ENCODE data around the gene TRAF1. TPM values are rescaled to one million over a fixed set of nuclear protein-coding genes. Genes with fewer than 3 reads are reported as not detected.

The TRAF1 gene
- total and polyA plus RNA-seq, 10 of the 15 experiments (the other 5 are each of a cell fraction or from before 2014, with no cell fraction given): 13.8 to 163 (median 128) TPM

DNA sequence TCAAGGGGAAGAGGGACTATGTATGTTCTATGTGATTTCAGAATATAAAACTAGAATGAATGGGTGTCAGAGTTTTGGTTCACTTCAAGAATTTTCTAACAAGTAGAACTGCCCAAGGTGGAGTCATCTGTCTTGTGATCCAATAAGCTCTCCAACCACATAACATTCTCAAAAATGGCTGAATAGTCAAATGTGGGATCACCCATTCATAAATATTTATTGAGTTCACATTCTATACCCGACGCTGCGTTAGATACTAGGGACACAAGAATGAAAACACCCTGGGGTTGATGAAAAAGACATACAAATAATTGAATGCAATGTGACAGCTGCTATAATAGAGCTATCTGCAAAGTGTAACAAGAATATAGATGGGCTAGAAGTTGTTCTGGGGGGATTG lies 35.3 kb upstream of the TRAF1 start:
- ChIA-PET SMC1A (ENCODE audit: uncharacterized antibody, unreplicated experiment) (interaction anchor here (1.8 kb wide), 1 partner anchor 88 kb away, joined by 4 read pairs; the partner anchor contains the start of gene C5), POLR2A (no interaction called here), RAD21 (ENCODE audit: unreplicated experiment) (interaction anchor here (0.6 kb wide), 1 partner anchor 117 kb away, joined by 3 read pairs; no protein-coding TSS in a partner anchor), CTCF (interaction anchor here (0.6 to 1.3 kb wide), 3 partner anchors 10 to 532 kb away, joined by 3 read pairs; no protein-coding TSS in a partner anchor)
- Histone ChIP-seq H3K4me3 (no peak overlapping the region), H3K4me1 (ENCODE audit: control insufficient read depth, insufficient read depth, low read length) (no peaks in the 10 kb centered on the region), H3K27me3 (replicated peaks in 1 of 2; ENCODE audit: control insufficient read depth in 2 of 2, insufficient read depth in 2 of 2, low read length in 1 of 2) (no peaks in the 10 kb centered on the region), H3K27ac (ENCODE audit: control insufficient read depth, insufficient read depth) (no peak overlapping the region), H3K4me2 (ENCODE audit: control insufficient read depth, insufficient read depth) (no peak overlapping the region), H4K20me1 (ENCODE audit: control insufficient read depth, insufficient read depth) (no peaks in the 10 kb centered on the region), H3K79me2 (ENCODE audit: control insufficient read depth, insufficient read depth, low read length) (no peaks in the 10 kb centered on the region), H3K36me3 (ENCODE audit: control insufficient read depth in 2 of 2, insufficient read depth in 2 of 2, low read length in 1 of 2) (no peaks in the 10 kb centered on the region), H2AFZ (ENCODE audit: control insufficient read depth, low read depth, low read length) (no peak overlapping the region), H3K9ac (ENCODE audit: control insufficient read depth, insufficient read depth, low read length) (no peak overlapping the region), H3K9me3 (replicated peaks; ENCODE audit: control insufficient read depth, insufficient read depth, low read length) (no peaks in the 10 kb centered on the region)
- no TSS peak for BruUV-seq (replicated peaks)
- in situ Hi-C loops (cut with MboI): no loop called here
- intact Hi-C loops (cut with micrococcal nuclease; ENCODE audit: unreplicated experiment): no loop called here
- ATAC-seq (no peak), FAIRE-seq (no peak), DNase-seq (ENCODE audit: low read depth, low spot score) (no peak)
- 96% methylated on average over 3 of the region's 3 CpGs for WGBS (ENCODE audit: insufficient coverage, insufficient replicate concordance, low lambda C conversion rate, missing lambda C conversion rate)
- TF ChIP-seq LARP7 (IDR thresholded peaks at IDR 0.05): no peak
- TF ChIP-seq HDGF (IDR thresholded peaks at IDR 0.05): no peak
- no peak for TF ChIP-seq IKZF2 (IDR thresholded peaks at IDR 0.05)
- TF ChIP-seq TCF12 (IDR thresholded peaks at IDR 0.05; ENCODE audit: low read depth, low read length): no peak
- no peak for TF ChIP-seq MEF2A (IDR thresholded peaks at IDR 0.05; ENCODE audit: insufficient read depth, low read depth, low read length)
- TF ChIP-seq BACH1 (IDR thresholded peaks at IDR 0.05; ENCODE audit: borderline replicate concordance): no peak
- TF ChIP-seq, protein P1, sequence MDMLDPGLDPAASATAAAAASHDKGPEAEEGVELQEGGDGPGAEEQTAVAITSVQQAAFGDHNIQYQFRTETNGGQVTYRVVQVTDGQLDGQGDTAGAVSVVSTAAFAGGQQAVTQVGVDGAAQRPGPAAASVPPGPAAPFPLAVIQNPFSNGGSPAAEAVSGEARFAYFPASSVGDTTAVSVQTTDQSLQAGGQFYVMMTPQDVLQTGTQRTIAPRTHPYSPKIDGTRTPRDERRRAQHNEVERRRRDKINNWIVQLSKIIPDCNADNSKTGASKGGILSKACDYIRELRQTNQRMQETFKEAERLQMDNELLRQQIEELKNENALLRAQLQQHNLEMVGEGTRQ (IDR thresholded peaks at IDR 0.05; ENCODE audit: borderline replicate concordance, low read depth, low read length): no peak
- no peak for TF ChIP-seq SMAD1 (IDR thresholded peaks at IDR 0.05; ENCODE audit: low read depth, partially characterized antibody)
- TF ChIP-seq ZNF687 (IDR thresholded peaks at IDR 0.05): no peak
- no peak for TF ChIP-seq EZH2 (IDR thresholded peaks at IDR 0.05; ENCODE audit: borderline replicate concordance, control insufficient read depth, low read depth, low read length)
- TF ChIP-seq SP1 (IDR thresholded peaks at IDR 0.05; ENCODE audit: low read depth, low read length): no peak
- no peak for TF ChIP-seq MEF2B (IDR thresholded peaks at IDR 0.05; ENCODE audit: partially characterized antibody, poor library complexity, severe bottlenecking)
